22Rv1 (cell line): Measurements from ENCODE around the gene GCSAML.
"Not testable (repeated sequence)": the region's sequence is repeated elsewhere in the genome, so short reads cannot be mapped to it uniquely, and the experiment has no call there.

Source experiments
- H3K27ac ChIP-seq: fragments of 450-650 bp; 2 replicates; pipeline ENCODE4 v1.5.1; 2017
- CTCF ChIP-seq: fragments of 450-650 bp; IDR thresholded peaks from 2 replicates; pipeline ENCODE4 v1.5.1; 2017; ENCODE audit warnings: mild to moderate bottlenecking
- ZFX ChIP-seq: fragments of 450-650 bp; IDR thresholded peaks from 2 replicates; pipeline ENCODE4 v1.6.1; 2017; ENCODE audit warnings: antibody characterized with exemption, borderline replicate concordance

The GCSAML gene

DNA sequence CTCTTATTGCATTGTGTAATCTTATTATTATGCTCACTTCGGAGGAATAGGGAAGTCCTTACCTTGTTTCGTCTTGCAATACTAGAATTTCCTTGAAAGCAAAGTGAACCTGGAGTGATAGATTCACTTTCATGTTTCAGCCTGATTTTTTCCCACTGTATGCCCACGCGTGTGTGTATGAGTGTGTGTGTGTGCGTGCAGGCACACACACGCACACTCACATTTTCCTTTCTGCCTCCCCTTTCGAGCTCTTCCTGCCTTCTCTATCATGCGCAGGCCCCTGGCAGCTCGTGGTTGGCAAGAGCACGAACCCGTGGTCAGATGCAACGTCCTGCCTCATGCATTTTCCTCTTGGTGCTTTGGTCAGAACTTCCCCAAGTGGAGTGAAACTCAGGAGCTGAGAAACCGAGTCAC, at the start of gene GCSAML:
TSS of gene GCSAML (plus strand) at position 366 of the 414 bp plus-strand sequence. CDS start 58 bp downstream, outside the sequence.
- TF ChIP-seq CTCF, result no peak
- TF ChIP-seq ZFX, result no peak
- no peak within 1 kb of the TSS for H3K27ac ChIP-seq

DNA sequence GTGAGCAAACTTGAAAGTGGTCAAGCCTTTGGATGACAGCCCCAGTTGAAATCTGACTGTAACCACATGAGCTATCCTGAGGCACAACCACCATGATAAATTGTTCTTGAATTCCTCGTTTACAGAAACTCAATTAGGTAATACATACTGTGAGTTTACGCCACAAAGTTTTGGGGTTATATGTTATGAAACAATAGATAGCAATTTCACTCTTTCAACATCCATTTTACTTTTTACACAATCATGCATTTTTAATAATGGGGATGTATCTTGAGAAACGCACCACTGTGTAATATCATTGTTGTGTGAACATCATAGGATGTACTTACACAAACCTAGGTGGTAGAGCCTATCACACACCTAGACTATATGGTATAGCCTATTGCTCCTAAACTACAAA, 48.1 kb upstream of the GCSAML start:
- TF ChIP-seq ZFX (no peak), CTCF (no peak)
- H3K27ac ChIP-seq, result no peak overlapping the region

- no peak overlapping the region for H3K27ac ChIP-seq
- TF ChIP-seq CTCF, result no peak
- no peak for TF ChIP-seq ZFX
These were observed 42.1 kb upstream of the GCSAML start for GRCh38 chr1:247506831-247507230.

DNA sequence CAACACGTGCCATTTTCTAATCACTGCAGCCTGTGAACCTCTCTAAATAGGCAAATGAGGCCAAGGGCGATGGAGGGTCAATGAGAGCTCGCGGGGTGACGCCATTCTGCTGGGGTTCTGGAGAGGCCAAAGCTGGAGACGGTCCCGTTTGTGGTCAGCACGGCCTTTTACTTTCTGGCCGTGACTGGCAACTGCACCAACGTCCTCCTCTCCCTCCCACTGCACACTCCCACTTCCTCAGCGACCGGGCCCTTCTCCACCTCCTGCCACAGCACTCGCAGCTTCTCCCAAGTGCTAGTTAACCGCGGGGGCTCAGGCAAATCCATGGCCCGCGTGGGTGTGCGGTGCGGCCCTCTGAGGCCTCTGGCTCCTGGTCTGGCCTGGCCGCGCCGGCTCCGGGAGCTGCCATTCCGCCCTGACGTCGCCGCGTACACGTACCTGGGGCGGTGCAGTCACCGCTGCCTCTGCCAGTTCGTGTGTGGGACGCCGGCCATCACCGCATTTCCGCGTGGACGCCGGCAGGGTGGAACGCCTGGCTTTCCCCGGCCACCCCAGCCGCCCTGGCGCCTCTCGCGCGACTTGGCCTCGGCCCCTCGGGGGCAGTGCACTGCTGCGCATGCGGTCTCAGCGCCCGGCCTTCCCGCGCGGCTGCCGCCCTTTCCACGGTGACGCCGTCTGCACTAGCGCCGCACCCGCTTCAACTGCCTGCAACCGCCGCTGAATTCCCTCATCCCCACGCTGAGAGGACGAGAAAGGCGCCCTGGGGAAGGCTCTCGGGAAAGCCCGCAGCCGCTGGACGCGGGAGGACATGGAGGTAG, 30.9 kb upstream of the GCSAML start:
- TF ChIP-seq CTCF (no peak), ZFX (no peak)
- no peak overlapping the region for H3K27ac ChIP-seq

- TF ChIP-seq CTCF (no peak), ZFX (no peak)
- H3K27ac ChIP-seq, result no peak overlapping the region
These were observed 30.4 kb upstream of the GCSAML start for GRCh38 chr1:247518613-247518891.

DNA sequence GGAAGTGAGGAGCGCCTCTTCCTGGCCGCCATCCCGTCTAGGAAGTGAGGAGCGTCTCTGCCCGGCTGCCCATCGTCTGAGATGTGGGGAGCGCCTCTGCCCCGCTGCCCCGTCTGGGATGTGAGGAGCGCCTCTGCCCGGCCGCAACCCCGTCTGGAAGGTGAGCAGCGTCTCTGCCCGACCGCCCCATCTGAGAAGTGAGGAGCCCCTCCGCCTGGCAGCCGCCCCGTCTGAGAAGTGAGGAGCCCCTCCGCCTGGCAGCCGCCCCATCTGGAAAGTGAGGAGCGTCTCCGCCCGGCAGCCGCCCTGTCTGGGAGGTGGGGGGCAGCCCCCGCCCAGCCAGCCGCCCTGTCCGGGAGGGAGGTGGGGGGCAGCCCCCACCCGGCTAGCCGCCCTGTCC, 27.0 kb upstream of the GCSAML start:
- not testable (repeated sequence) for H3K27ac ChIP-seq

- TF ChIP-seq CTCF, result no peak
- TF ChIP-seq ZFX, result no peak
These were observed 20.0 kb upstream of the GCSAML start for GRCh38 chr1:247528812-247529474.

More at GRCh38 chr1:247528812-247529474, 20.0 kb upstream of the GCSAML start:
- no peak overlapping the region for H3K27ac ChIP-seq
